ENCODE measurements around the gene CACYBP. TPM values are rescaled to one million over a fixed set of nuclear protein-coding genes. Genes with fewer than 3 reads are reported as not detected.

CACYBP gene
- total RNA-seq, 1 experiment from 2014 or later: 202 TPM

DNA sequence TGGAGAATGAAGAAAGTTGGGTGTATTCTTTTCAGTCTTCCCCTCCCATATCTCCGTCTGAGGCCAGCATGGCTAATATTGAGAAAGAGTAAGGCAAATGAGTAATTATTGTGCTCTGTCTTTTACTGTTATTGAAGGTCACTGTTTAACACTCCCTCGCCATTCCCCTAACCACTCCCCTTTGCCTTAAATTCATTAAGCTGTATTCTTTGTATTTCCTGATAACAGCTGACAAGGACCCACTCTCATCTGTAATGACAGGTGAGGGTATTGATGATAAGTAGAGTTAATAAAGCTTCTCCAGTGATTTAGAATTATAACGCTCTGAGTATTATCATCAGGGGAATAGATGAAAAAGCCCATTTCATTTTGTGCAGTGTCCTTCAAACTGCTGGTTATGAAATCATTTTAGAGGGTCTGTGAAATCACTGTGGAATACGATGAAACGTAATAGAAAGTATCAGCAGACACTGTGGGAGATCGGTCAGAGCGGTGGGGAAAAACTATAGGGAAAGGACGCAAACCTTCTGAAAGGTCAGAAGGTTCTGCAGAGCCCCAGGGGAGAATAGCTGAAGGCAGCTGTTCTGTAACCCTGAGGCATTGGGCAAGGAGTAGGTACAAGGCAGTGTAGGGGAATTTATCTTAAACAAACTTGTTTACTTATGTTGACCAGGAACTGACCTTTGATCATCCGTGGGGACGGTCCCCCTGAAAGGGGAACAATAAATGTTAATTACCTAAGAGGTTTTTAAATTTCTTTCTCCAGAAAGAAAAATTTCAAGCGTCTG is 46.3 kb upstream of the CACYBP start:
- Histone ChIP-seq H2AFZ (ENCODE audit: low read length) (no peak overlapping the region), H3K9ac (ENCODE audit: extremely low read depth, insufficient read length, low read length) (no peak overlapping the region), H2BK20ac (ENCODE audit: low read depth, low read length, poor library complexity, severe bottlenecking) (no peak overlapping the region), H3K23ac (ENCODE audit: insufficient read length, low read depth, low read length) (no peak overlapping the region), H3K56ac (ENCODE audit: insufficient read length, low read depth, low read length) (no peak overlapping the region), H4K91ac (ENCODE audit: insufficient read length, low read depth, low read length) (no peak overlapping the region), H3K23me2 (ENCODE audit: insufficient read length, low read depth, low read length, poor library complexity, severe bottlenecking) (no peaks in the 10 kb centered on the region), H2BK120ac (ENCODE audit: low read depth, low read length, poor library complexity, severe bottlenecking) (no peak overlapping the region), H4K5ac (ENCODE audit: insufficient read length, low read depth, low read length) (no peak overlapping the region), H2BK5ac (ENCODE audit: insufficient read length, low read length) (no peak overlapping the region), H2BK15ac (ENCODE audit: low read depth, low read length) (no peak overlapping the region), H3K14ac (ENCODE audit: insufficient read depth, low read length) (no peak overlapping the region), H4K20me1 (ENCODE audit: control insufficient read depth, insufficient read depth, insufficient read length) (no peaks in the 10 kb centered on the region), H3K79me1 (ENCODE audit: insufficient read depth, low read depth, low read length, poor library complexity, severe bottlenecking) (peaks cover 7% of the 10 kb centered on the region), H3K9me3 (ENCODE audit: control insufficient read depth, low read depth, low read length) (no peaks in the 10 kb centered on the region), H3K4me1 (ENCODE audit: insufficient read depth, low read length) (no peaks in the 10 kb centered on the region; the same call in 1 of the 2 replicates), H3K4ac (ENCODE audit: low read depth, low read length) (no peak overlapping the region), H3K18ac (ENCODE audit: insufficient read length, low read depth, low read length) (no peak overlapping the region), H2AK5ac (ENCODE audit: insufficient read length, low read length) (no peak overlapping the region), H3K27ac (ENCODE audit: insufficient read length, low read depth, low read length) (no peak overlapping the region), H3K27me3 (ENCODE audit: insufficient read depth, low read length) (no peaks in the 10 kb centered on the region), H3T11ph (ENCODE audit: low read length) (no peak overlapping the region), H3K4me2 (ENCODE audit: insufficient read depth, insufficient read length, low read length) (no peak overlapping the region), H3K79me2 (ENCODE audit: insufficient read depth, low read length) (peaks cover 2% of the 10 kb centered on the region; the same call in 1 of the 2 replicates), H4K8ac (replicated peaks; ENCODE audit: insufficient read length, low read depth, low read length) (no peak overlapping the region), H2BK12ac (ENCODE audit: insufficient read length, low read depth, low read length) (peak overlapping the region; percentile 59)
- Mint-ChIP-seq H3K36me3 (ENCODE audit: insufficient read depth in 1 of 3, low read depth in 3 of 3) (peaks cover 9 to 45% (median 43%) of the 10 kb centered on the region in 3 experiments; a peak in 6 of 7 replicates), H3K4me1 (peaks cover 15 to 21% of the 10 kb centered on the region in 2 experiments), H3K9me3 (no peaks in the 10 kb centered on the region), H3K27ac (peak overlapping the region; percentile 5 to 35 (median 26); a peak in 3 of 7 replicates), H3K27me3 (ENCODE audit: low read depth) (no peaks in the 10 kb centered on the region), H3K4me3 (no peak overlapping the region)
- WGBS (ENCODE audit: extremely low coverage, insufficient read length, low lambda C conversion rate): no CpG with 5 or more reads among the region's 11 CpGs
- TF ChIP-seq, protein P1, sequence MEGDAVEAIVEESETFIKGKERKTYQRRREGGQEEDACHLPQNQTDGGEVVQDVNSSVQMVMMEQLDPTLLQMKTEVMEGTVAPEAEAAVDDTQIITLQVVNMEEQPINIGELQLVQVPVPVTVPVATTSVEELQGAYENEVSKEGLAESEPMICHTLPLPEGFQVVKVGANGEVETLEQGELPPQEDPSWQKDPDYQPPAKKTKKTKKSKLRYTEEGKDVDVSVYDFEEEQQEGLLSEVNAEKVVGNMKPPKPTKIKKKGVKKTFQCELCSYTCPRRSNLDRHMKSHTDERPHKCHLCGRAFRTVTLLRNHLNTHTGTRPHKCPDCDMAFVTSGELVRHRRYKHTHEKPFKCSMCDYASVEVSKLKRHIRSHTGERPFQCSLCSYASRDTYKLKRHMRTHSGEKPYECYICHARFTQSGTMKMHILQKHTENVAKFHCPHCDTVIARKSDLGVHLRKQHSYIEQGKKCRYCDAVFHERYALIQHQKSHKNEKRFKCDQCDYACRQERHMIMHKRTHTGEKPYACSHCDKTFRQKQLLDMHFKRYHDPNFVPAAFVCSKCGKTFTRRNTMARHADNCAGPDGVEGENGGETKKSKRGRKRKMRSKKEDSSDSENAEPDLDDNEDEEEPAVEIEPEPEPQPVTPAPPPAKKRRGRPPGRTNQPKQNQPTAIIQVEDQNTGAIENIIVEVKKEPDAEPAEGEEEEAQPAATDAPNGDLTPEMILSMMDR (conservative IDR thresholded peaks at IDR 0.05): no peak
- DNase-seq: no peak

All from H9 (cell line).